Islet of Langerhans (tissue), 1 donor: ENCODE results near the gene EPHB4.
"Not testable (repeated sequence)": the region's sequence is repeated elsewhere in the genome, so short reads cannot be mapped to it uniquely, and the experiment has no call there.

Experiments
- FAIRE-seq: peaks from one replicate; lab custom pipeline; 2011; peaks lifted over from hg19 to GRCh38; lab: Jason Lieb, UNC

The EPHB4 gene

DNA sequence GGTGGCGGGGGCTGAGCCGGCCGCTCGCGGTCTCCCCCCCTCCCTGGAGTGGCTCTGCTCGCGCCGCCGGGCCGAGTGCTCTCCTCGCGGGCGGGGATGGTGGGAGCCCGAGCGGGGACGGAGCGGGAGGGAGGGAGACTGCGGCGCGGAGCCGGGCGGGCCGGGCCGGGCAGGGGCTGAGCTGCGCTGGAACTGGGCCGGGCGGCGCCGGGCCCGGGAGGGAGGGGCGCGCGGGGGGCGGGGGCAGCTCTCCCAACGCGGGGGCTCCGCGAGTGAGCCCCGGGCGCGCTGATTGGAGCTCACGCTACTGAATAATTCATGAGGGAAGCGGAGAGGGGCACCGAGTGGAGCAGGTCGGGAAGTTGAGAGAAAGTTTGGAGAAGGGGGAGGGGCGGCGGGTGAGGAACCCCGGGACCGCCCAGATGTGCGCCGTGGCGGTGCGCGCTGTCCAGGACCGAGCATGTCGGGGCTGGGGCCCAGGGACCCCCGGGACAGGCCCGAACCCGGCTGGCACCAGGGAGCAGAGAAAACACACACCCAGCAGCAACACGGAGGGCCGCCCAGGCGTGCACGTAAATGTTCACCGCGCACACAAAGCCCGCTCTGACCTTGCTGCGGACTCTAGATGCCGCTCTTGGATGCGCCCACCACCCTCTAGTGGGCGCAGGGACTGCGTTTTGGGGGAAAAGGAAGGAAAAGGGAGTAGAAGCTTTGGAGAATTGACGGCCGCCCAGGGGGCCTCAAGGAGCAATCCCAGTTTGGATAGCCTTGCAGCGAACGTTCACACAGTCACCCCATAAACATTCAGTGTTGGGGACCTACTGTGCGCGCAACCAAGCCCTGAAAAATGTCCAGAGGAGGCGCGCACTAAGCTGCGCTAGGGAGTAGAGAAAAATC, at the start of gene EPHB4:
TSS of gene EPHB4 (minus strand) at position 194 of the 897 bp plus-strand sequence. CDS start 493 bp downstream, outside the sequence.
- FAIRE-seq, result no peak

DNA sequence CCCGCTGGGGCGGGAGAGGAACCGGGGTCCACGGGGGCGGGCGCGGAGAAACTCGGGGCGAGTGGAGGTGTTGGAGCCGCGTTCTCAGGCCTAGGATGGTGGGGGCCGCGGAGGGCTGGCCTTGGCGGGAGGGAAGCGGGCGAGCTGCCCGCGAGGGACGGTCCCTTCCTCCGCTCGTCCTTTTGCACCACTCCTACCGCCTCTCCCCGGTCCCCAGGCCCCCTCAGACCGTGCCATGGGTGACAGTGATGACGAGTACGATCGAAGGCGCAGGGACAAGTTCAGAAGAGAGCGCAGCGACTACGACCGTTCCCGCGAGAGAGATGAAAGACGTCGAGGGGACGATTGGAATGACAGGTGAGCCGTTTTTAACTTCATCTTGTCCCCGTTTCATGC, 48.0 kb upstream of the EPHB4 start:
- FAIRE-seq, result no peak

DNA sequence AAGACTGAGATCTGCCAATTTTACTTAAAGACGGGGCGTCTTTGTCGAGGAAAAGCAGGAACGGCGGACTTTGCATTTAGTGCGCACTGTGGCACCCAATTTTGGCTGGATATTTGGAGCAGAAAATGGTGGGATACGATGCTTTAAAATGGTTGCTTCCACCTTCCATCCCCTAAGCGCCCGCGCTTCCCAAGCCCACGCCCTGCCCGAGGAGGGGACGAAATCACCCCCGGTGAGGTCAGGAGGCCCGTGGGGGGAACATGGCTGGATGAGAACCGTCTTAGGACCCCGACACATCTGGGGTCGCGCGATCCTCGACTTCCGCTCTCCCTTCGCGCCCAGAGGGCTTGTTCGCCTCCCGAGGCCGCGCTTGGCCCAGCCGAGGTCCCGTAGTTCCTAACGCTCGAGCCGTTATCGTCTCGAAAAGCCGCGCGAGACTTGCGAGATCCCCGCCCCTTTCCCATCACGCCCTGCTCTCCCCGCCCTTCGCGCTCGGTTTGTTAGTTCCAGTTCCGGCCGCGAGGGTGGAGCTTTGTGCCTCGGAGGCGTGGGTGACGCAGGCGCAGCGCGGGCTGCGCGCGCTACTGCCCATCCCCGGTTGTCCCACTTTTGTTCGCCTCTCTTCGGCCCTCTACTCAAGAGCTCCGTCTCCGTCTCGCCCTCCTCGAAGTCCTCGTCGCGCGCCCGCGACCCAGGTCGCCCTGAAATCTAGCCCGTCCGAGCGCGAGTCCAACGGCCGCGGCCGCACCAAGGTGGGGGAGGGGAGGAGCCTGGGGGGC, 47.4 kb upstream of the EPHB4 start, which contains the start of gene SRRT:
TSS of gene SRRT (plus strand) at position 527 of the 779 bp plus-strand sequence. CDS start 488 bp downstream, outside the sequence.
- FAIRE-seq, result peak; percentile 17

DNA sequence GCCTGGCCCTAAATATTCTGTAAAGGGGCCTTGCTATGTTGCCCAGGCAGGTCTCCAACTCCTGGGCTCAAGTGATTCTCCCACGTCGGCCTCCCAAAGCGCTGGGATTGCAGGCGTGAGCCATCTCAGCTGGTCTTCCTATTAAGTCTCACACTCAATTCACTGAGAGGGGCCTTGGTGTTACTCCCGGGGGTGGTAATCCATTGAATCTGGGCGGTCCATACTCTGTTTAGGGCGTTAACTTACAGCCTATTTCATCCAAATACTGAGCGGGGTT, 46.9 kb upstream of the EPHB4 start:
- no peak for FAIRE-seq

DNA sequence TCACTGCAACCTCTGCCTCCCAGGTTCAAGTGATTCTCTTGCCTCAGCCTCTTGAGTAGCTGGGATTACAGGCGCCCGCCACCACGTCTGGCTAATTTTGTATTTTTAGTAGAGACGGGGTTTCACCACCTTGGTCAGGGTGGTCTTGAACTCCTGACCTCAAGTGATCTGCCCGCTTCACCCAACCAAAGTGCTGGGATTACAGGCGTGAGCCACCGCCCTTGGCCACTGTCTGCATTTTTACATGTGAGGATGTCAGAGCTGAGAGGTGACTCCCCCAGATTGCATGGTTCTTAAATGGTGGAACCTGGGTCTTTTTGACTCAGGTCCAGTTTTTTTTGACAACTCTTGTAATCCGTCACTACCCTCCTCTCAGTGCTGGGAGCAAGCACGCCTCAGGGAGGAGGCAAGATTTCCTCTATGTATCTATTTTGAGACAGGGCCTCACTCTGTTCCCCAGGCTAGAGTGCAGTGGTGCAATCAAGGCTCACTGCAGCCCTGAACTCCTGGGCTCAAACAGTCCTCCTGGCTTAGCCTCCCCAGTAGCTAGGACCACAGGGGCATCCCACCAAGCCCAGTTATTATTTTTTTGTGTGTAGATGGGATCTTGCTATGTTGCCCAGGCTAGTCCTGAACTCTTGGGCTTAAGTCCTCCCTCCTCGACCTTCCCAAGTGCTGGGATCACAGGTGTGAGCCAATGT, 46.4 kb upstream of the EPHB4 start:
- no peak for FAIRE-seq

DNA sequence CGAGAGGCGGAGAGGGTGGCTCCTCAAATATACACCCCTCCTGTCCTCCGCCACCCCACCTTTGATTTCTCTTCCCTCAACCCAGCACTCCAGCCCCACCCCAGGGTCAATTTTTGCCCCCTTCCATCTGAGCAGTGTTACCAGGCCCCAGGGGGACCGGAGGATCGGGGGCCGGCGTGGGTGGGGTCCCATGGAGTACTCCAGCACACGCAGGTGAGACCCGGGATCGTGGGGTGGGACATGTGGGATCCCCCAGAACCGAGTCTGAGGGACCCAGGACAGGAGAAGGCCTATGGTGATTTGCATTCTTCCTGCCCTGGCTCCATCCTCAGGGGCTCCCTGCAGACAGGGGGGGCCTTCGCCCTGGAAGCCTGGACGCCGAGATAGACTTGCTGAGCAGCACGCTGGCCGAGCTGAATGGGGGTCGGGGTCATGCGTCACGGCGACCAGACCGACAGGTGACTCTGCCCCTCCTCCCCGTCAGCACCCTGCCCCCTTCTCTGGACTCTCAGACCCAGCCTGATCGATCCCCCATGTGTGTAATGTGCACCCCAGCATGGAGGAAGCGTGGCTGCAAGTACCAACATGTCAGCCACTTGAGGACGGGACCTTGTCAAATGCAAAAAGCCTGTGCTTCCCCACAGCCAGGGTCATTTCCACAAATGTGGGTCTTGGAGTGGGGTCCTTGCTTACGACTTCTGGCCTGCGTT, 40.6 kb upstream of the EPHB4 start:
- FAIRE-seq, result no peak

DNA sequence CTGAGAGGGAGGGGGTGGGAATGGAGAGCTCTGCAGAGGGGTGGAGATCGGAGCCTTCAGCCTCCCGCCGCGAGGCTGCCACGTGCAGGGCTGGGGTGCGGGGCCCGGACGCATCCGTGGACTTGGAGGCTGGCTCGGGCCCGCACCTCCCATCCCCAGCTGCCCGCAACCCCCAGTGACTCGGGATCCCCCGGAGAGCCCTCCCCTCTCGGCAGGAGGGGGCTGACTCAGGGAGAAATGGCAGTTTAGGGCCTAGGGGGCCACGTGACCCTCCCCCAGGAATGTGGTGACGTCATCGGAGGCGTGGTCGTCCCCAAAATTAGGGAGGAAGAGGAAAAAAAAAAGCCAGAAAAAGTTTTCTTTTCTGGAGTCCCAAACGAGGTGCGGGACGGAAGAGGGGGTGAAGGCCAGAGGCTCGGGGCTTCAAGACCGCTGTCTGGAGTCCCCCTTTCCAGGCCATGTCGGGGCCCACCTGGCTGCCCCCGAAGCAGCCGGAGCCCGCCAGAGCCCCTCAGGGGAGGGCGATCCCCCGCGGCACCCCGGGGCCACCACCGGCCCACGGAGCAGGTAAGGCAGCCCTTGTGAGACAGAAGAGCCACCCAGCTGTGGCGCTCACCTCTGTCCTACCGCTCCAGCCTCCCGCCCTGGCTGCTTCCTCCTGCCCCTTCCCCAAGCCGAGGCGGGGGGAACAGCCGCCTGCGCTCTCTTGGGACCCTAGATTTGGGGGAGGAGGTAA, 39.9 kb upstream of the EPHB4 start, which contains the start of gene TRIP6:
TSS of gene TRIP6 (plus strand) at position 348 of the 736 bp plus-strand sequence. CDS start at position 459, 111 bp downstream.
- FAIRE-seq, result no peak

DNA sequence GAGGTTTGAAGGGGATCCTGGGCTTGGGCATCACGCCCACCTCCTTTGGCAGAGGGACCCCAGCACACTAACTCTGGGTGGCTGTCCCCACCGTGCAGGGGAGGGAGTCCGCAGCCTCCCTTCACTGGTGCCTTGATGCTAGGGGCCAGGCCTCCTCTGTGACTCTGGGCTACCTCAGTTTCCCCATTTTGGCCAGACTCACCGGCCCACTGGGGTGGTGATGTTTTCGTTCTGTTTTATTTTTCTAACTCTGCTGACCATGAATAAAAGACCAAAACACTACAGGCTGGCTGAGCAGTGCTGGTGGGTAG, 39.4 kb upstream of the EPHB4 start:
- no peak for FAIRE-seq

DNA sequence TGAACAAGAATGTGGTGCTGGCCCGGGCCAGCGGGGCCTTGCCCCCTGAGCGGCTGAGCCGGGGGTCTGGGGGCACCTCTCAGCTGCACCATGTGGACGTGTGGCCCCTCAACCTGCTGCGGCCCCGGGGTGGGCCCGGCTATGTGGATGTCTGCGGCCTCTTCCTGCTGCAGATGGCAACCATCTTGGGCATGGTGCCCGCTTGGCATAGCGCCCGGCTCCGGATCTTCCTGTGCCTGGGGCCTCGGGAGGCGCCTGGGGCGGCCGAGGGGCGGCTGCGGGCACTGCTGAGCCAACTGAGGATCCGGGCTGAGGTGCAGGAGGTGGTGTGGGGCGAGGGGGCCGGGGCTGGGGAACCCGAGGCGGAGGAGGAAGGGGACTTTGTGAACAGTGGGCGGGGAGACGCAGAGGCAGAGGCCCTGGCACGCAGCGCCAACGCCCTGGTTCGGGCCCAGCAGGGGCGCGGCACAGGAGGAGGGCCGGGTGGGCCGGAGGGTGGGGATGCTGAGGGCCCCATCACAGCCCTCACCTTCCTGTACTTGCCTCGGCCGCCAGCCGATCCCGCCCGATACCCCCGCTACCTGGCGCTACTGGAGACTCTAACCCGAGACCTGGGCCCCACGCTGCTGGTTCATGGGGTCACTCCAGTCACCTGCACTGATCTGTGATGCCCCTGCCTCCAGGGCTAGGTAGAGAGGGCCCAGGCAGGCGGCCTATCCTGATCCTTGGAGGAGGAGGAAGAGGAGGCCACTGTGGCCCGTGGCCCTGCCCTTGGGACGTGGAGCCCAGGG, 38.8 kb upstream of the EPHB4 start:
- FAIRE-seq, result no peak

DNA sequence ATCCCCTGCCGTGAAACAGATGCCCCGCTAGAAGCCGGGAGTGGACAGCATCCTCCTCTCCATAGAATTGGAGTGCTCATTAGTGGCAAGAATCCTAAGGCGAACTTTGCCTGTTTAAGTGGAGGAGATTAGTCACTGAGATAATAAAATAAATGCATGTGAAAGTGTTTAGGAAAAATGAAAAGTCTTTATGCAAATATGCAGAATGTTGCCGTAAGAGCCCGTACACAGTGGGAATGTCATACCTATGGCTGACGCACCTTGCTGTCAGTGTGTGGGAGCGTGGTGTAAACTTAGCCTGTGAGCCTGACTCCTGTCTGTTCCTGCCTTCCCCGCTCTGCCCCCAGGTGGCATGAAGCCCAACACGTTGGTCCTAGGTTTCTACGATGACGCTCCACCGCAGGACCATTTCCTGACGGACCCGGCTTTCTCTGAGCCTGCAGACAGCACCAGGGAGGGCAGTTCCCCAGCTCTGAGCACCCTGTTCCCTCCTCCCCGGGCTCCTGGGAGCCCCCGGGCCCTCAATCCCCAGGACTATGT, 38.1 kb upstream of the EPHB4 start:
- FAIRE-seq, result no peak

DNA sequence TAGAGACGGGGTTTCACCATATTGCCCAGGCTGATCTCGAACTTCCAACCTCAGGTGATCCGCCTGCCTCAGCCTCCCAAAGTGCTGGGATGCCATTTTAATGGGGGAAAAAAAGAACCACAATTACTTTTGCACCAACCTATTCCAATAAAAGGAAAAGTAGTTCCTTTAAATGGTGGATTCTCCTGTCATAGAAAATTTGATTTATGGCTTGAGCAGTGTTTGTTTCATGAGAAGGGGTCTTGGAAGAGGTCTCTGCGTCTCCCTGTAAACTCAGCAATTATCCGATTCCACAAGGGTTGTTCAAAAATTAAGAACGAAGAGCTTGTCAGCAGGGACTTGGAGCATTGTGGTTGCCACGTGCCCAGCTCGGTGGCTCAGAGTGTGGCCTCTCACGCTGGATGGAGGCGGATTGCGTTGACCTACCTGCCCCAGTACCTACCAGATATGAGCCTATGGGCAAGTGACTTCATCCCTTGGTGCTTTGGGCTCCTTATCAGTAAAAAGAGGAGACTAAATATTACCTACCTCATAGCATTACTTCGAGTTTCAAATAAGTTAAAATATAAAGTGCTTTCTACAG, 37.0 kb upstream of the EPHB4 start:
- FAIRE-seq, result no peak

DNA sequence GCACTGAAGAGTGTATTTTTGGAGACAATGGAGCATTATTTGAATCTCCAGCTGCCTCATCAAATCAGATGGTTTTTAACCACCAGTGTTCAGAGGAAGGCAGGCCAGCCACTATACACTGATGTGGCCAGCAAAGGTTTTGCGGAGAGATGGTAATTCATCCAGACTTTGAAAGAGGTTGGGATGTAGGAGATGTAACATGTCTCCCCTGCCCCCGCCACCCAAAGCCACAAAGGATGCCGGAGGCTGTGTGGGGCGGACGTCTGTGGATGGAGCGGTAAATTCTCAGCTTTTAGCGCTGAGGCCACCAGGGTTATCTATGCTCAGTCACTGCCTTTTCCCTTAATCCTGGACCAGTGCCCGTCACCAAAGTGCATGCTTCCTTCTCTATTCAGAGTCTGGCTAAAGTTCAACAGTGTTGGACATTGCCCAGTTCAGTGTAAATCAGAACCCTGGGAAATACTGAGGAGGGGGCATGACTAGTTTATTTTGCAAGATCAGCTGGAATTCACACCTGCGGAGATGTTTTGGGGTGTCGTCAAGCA, 36.2 kb upstream of the EPHB4 start:
- no peak for FAIRE-seq

DNA sequence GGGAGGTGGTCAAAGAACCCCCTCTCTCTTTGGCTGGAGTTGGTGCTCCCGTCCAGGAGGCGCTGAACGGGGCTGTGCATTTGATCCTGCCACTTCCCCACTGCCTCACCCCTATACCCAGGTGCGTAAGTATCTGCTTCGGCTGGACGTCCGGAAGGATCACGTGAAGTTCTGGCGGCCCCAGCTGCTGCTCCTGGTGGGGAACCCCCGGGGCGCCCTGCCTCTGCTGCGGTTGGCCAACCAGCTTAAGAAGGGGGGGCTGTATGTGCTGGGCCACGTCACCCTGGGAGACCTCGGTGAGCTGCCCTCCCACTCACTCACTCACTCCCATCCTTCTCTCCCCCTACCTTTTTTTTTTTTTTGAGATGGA, 34.3 kb upstream of the EPHB4 start:
- FAIRE-seq, result no peak

DNA sequence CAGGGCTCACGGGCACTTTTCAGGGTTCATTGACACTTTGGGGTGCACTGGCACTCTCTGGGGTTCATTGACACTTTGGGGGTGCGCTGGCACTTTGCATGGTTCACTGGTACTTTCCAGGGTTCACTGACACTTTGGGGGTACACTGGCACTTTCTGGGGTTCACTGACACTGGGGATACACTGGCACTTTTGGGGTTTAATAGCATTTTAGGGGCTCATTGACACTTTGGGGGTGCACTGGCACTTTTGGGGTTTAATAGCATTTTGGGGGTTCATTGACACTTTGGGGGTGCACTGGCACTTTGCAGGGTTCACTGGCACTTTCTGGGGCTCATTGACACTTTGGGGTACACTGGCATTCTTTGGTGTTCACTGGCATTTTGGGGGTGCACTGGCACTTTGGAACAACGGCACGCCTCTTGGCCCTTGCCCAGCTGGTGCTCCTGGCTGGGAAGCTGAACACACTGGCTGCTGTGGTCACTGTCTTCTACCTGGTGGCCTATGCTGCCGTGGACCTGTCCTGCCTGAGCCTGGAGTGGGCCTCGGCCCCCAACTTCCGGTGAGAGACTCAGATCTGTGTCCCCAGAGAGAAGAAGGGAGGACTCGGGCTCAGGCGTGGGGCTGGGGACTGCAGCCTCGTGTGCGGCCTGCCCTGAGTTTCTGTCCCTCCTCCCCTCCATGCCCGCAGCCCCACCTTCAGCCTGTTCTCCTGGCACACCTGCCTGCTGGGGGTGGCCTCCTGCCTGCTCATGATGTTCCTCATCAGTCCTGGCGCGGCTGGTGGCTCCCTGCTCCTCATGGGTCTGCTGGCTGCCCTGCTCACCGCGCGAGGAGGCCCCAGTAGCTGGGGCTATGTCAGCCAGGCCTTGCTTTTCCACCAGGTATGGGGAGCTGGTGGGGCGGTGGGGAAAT, 33.6 kb upstream of the EPHB4 start:
- no peak for FAIRE-seq

DNA sequence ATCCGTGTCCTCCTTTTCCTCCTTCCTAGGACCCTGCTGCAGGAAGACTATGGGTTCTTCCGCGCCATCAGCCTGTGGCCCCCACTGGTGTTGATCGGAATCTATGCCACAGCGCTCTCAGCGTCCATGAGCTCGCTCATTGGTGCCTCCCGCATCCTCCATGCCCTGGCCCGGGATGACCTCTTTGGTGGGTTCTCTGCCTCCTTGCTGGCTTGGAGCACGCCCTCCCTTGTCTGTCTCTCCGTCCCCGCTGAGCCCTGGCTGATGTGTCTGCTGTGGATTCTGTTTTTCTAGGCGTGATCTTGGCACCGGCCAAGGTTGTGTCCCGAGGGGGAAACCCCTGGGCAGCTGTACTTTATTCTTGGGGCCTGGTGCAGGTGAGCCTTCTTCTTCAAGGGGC, 32.5 kb upstream of the EPHB4 start:
- FAIRE-seq, result no peak

DNA sequence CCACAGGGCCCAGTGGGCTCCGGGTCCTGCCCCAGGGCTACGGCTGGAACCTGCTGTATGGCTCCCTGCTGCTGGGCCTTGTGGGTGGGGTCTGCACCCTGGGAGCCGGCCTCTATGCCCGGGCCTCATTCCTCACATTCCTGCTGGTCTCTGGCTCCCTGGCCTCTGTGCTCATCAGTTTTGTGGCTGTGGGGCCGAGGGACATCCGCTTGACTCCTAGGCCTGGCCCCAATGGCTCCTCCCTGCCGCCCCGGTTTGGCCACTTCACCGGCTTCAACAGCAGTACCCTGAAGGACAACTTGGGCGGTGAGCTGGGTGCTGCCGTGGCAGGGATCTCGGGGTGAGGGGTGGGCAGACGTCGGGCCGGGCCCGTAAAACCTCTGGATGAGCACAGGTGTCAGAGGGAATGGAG, 29.6 kb upstream of the EPHB4 start:
- no peak for FAIRE-seq

DNA sequence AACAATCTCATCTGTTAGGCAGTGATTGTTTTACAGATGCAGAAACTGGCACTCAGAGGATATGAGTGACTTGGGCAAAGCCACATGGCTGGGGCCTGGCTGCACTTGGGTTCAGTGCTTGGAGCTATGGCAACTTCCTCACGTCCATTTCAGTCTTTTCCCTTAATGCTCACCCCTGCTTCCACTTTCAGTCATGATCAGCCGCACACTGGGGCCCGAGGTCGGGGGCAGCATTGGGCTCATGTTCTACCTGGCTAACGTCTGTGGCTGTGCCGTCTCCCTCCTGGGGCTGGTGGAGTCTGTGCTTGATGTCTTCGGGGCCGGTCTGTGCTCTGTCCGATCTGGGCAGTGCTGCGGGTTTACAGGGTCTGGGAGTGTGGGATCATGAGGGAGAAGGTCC, 28.2 kb upstream of the EPHB4 start:
- no peak for FAIRE-seq

DNA sequence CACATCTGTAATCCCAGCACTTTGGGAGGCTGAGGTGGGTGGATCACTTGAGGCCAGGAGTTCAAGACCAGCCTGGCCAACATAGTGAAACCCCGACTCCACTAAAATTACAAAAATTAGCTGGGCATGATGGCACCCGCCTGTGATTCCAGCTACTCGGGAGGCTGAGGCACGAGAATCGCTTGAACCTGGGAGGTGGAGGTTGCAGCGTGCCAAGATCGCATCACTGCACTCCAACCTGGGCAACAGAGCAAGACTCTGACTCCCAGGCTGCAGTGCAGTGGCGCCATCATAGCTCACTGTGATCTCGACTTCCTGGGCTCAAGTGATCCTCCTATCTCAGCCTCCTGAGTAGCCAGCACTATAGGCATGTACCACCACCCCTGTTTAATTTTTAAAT, 27.6 kb upstream of the EPHB4 start:
- FAIRE-seq, result not testable (repeated sequence)
